Germinal center (tissue), 1 donor: ENCODE measurements around the gene LCN12.

ENCODE experiments used
- DNase-seq: peaks from one replicate; pipeline ENCODE4 v3.0.0; 2012; ENCODE audit warnings: mixed read lengths, low spot score

The LCN12 gene, protein sequence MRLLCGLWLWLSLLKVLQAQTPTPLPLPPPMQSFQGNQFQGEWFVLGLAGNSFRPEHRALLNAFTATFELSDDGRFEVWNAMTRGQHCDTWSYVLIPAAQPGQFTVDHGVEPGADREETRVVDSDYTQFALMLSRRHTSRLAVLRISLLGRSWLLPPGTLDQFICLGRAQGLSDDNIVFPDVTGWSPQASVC

DNA sequence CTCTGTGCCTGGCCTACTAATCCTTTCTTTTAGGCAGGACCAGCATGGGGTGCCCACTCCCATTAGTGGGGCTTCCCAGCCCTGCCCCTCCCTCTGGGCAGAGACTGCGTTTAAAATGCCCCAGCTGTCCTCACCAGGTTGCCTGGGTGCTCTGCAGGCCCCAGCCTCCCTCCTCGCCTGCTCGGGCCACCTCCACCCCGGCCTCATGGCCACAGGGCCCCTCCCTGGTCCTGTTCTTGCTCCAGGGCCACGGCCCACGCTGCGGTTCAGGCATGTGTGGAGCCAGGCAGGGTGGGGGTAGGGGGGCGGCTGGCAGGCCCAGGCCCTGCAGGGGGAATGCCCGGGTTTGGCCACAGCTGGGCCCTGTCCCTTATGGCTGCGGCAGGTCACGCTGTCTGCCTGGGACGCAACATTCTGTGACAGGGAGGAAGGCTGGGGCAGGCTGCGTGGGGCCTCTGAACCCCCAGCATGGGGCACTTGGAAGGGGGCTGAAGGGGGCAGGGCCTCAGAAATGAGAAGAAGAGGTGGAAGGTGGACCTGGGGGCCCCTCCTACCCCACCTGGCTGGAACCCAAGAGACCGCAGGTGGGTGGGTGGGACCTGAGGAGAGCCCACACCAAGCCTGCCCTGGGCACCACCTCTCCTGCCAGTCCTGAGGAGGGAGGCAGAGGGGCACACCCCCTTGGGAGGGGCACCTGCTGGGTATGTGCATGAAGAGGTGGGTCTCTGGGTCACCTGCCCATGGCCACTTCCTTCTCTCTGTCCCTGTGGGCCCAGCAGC, at the start of gene LCN12:
Gene LCN12, plus strand, starts transcription at position 733 of the 780 bp plus-strand sequence. CDS start 55 bp downstream, outside the sequence.
- no peak for DNase-seq

DNA sequence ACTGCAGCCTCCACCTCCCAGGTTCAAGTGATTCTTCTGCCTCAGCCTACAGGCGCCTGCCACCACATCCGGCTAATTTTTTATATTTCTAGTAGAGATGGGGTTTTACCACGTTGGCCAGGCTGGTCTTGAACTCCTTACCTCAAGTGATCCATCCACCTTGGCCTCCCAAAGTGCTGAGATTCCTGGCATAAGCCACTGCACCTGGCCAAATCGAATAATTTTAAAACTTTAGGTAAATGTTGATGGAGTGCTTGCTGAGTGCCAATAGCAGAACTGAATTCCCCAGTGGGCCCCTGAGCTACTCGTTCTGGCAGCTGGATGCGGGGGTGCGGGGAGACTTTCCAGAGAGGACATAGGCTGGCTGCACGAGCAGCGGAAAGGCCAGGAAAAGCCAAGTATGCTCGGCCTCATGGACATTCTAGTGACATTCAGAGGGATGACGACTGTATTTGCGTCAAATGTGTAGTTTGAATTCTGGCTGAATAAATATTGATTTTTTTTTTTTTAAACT, 49.0 kb upstream of the LCN12 start:
- DNase-seq, result no peak

DNA sequence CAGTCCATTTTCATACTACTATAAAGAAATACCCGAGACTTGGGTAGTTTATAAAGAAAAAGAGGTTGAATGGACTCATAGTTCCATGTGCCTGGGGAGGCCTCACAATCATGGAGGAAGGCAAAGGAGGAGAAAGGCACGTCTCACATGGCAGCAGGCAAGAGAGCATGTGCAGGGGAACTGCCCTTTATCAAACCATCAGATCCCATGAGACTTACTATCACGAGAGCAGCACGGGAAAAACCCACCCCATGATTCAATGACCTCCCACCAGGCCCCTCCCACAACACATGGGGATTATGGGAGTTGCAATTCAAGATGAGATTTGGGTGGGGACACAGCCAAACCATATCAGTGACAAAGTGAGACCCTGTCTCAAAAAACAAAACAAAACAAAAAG, 45.8 kb upstream of the LCN12 start:
- no peak for DNase-seq

DNA sequence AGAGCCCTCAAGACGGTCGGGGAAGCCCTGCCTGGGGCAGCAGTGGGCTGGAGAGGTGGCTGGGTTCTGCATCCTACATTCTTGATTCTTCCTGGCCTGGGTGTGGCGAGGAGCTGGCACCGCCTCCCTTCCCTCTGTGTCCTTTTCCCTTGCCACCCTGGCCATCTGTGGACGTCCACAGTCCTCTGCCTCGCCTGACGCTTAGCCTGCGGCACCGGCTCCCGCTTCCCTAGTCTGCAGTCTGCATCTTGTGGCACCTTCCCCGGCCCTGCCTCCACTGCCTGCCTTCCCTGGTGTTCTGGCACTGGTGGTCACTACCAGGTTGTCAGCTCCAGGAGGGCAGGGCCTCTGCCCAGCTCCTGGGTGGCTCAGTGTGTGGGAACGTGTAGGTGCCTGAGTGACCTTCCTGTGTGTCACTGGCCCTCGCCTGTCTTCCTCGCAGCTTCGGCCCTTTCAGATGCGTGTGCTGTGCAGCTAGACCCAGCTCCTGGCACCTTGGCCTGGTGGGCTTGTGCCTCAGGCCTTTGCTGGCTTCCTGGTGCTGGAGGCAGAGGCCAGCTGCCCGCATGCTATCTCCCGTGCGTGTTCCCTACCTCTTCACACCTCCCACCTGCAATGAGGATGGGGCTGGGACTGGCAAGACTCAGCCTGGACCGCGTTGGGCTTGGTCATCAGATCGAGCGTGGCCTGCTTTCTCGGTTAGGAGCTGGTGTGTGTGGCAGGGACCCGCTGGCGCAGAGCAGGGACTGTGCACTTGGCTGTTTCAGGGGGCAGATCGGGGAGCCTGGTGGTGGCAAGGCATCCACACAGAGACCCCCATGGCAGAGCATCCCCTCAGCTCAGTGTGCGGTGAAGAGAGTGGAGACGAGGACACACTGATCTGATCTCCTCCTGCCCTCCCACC, 44.8 kb upstream of the LCN12 start:
- DNase-seq, result no peak

DNA sequence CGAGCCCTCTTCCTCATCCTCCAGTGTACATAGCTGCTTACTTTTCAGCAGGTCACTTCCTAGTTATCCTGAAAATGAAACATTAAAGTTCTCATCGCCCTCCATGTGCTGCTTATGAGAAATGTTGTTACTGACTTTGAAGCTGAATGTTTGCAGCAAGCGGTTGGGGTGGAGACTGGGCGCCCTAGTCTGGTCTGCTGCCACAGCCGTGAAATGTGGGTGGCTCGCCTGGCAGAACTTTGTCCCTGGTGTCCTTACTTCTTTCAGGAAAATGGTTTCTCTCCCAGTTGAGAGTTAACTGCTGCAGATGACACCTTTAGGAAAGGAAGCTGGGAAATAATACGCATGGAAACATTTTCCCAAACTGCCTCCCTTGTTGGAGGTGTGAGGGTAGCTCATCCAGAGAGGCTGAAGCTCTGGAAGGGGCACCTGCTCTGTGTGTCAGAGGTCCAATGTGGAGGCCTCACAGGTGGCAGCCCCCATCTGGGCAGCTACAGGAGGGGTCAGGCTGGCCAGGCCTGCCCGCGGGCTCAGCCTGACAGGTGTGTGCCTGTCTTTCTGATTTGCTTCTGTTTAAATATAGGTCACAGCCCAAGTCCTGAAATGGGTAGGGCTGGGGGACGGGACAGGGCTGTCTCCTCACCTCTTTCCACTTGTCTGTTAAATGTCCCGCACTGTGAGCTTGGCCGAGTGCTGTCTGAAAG, 41.7 kb upstream of the LCN12 start:
- DNase-seq, result no peak

DNA sequence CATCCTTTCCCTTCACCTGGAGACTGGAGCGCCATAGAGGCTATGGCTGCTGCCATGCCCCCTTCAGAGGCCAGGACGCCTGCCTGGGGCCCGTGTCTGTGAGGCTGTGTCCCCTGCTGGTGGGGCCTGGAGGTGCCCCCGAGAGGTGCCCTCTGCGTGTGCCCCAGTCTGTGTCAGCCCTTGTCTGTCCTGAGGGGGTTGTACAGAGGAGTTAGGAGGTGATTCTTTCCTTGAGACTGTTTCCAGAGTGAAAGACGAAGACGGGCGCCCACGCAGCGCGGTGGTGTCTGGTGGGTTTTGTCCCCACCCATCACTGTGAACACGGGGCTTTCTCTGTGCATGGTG, 41.2 kb upstream of the LCN12 start:
- DNase-seq, result no peak

DNA sequence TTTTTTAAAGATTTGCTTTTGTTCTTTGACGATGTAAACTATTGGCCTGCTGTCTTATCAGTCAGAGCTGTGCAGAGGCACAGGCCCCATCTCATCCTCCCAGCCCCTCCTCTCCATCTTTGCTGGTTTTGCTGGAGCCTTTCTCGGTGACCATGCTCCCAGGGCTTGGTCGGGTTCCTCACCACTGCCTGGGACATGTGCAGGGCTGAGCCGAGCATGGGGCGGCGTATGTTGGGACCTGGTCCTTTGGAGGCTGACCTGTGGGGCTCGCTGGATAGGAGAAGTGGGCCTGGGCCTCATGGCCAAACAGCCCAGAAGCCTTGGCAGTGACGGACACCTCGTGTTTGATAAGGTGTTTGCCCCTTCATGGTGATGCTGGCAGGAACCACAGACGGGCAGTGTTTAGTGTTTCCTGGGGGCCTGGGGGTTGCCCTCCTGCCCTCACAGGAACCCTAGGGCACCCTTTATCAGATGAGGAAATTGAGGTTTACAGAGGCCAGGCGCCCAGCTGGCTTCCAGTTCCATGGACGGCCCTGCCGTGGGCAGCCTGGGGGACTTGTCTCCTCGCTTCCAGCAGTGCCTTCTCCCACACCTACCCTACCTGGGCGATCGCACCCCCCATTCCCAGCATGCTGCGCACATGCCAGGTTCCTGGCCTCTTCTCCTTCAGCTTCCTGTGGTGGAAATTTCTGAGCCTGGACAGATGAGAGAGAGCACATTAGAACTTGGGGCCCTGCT, 38.2 kb upstream of the LCN12 start:
- no peak for DNase-seq

DNA sequence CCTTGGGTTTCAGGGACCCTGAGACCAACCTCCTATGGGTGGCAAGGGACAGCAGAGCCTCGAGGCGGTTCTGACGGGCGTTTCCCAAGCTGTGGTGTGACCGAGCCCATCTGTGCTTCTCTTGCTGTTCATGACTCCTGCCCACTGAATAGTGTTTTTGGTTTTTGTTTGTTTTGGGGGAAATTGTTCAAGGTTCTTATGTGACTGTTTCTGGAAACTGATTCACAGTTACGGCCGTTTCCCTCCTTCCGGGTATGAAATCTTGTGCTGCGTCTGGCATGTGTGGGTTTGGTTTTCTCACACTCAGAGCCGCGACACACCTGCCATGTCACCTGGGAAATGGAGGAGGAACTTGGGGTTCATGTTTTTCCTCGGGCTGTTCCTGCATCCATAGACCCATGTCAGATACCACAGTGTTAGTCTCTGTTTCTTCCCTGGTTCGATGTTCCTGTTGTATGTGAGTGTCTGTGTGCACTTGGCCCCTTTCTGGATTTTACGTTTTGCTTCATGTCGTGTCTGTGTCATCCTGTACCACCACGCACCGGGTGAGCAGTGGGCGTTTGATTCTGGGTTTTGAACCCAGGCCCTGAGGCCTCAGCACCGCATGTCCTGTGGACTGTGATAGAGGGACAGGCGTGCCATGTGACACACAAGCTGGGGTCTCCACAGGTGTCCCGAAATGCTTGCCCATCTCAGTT, 36.3 kb upstream of the LCN12 start:
- DNase-seq, result no peak

DNA sequence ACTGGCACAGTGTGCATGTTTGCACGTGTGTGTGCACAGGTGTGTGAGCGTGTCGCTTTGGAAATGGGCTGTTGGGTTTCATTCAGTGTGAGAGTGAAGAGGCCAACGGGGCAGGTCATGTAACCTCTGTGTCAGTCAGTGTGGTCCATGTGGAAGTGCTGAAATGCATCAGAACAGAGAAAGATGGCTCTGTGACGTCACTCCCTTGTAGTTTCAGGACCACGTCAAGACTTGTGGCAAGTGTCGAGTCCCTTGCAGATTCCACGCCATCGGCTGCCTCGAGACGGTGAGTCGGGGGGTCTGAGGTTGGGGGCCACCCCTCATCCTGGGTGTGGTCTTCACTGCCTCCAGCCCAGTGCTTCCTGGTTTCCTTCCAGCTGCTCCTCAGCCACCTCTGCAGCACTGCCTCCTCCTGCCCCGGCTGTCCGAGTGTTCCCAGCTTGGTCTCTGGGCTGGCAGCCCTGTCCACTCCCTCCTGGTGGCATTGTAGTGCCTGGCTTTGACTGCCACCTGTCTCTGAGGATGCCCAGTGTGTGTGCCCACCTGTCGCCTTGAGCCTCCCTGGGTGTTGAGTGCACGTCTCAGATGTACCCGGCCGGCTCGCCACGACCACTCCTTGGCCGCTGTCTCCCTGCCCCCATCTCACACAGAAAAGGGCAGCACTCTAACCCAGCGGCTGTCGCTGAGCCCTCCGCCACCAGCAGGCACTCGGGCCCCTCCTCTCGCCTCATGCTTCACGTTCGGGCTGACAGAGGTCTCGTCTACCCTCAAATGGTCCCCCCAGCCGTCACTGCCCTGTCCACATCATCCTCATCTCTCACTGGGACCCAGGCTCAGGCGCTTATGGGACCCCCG, 35.5 kb upstream of the LCN12 start:
- no peak for DNase-seq

DNA sequence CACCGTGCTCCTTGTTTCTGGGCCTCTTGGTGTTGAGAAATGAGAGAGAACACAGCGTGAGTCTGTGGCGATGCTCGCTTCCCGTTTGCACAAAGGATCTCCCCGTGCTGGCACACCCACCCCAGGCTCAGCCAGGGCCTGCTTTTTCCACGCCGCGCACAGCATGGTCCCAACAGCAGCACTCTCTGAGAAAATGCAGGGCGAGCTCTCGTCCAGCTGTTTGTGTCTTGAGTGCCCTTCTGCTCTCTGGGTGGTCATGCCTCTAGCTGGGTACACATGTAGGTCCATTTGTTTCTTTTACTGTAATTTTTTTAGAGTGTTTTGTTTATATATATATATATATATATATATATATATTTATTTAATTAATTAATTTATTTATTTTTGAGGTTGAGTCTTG, 34.2 kb upstream of the LCN12 start:
- DNase-seq, result no peak

DNA sequence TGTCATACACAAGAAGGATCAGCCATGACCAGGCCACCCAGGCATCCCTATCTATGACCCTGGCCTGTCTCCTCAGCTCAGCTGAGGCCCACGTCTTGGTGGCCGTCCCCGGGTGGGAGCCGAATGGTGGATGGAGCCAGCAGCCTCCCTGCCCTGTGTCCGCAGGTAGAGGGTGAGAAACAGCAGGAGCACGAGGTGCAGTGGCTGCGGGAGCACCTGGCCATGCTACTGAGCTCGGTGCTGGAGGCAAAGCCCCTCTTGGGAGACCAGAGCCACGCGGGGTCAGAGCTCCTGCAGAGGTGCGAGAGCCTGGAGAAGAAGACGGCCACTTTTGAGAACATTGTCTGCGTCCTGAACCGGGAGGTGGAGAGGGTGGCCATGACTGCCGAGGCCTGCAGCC, 32.0 kb upstream of the LCN12 start:
- no peak for DNase-seq

DNA sequence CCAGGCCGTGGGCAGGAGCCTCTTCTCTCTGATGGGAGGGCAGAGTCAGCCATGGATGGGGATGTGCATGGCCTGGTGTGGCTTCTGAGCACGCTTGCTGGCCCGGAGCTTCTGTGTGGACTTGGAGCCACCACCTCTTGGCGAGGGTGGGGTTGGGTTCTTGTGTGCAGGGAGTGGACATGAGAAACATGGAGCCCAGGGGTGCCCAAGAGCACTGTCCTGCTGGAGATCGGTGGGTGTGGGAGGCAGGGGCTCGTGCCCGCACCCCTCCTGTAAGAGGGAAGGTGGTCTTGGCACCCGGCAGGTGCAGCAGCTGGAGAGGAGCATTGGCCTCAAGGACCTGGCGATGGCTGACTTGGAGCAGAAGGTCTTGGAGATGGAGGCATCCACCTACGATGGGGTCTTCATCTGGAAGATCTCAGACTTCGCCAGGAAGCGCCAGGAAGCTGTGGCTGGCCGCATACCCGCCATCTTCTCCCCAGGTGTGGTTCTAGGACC, 31.3 kb upstream of the LCN12 start:
- DNase-seq, result no peak

DNA sequence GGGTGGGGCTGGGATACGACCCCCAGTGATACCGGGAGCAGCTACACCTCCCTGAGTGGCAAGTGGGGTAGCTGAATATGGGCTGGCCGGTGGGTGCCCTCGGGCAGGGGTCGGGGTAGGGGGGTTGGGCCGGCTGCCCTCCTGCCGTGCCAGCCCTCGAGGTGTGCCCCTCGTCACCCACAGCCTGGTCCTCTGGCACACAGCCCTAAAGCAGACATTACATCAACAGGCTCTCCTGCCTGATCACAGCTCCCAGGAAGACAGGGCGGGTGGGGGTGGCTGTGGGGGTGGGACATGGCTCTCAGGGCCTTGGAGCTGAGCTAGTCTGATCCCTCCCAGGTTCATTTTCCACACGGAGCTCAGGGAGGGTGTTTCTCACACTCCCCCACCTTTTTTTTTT, 30.8 kb upstream of the LCN12 start:
- no peak for DNase-seq

DNA sequence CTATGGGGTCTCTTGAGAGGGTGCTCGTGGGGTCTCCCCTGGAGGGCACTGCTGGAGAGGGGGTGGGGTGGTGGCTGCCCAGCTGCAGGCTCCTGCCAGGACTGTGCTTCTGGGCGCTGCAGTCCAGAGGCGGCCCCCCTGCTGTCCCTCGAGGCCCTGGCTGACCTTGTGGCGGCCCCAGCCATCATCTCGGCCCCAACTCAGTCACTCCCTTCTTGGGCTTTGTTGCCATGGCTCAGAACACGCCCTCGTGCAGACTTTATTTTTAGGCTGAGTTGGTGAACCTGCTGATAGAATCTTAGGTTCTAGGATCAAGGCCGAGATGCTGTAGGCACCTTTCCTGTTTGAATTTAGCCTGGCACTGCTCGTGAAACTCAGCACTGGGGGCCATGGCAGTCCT, 30.4 kb upstream of the LCN12 start:
- DNase-seq, result no peak

DNA sequence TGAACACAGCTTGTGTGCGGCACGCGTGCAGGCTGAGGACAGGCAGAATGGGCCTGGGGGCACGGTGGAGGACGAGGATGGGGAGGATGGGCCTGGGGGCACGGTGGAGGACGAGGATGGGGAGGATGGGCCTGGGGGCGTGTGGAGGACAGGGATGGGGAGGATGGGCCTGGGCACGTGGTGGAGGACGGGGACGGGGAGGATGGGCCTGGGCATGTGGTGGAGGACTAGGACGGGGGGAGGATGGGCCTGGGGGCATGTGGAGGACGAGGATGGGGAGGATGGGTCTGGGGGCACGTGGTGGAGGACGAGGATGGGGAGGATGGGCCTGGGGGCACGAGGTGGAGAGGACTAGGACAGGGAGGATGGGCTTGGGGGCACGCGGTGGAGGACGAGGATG, 29.5 kb upstream of the LCN12 start:
- no peak for DNase-seq

DNA sequence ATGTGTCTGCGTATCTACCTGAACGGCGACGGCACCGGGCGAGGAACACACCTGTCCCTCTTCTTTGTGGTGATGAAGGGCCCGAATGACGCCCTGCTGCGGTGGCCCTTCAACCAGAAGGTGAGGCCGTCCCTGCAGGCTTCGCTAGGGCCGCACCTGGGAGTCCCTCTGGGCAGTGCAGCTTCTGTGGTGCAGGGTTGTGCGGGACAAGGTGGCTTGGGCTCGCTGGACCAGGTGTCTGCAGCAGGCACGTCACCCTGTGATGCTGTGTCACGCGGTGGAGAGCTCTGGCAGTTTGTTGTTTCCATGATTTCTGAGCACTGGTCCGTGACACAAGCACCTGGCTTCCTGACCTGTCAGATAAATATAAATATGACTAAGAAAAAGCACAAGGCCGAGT, 28.2 kb upstream of the LCN12 start:
- DNase-seq, result no peak

DNA sequence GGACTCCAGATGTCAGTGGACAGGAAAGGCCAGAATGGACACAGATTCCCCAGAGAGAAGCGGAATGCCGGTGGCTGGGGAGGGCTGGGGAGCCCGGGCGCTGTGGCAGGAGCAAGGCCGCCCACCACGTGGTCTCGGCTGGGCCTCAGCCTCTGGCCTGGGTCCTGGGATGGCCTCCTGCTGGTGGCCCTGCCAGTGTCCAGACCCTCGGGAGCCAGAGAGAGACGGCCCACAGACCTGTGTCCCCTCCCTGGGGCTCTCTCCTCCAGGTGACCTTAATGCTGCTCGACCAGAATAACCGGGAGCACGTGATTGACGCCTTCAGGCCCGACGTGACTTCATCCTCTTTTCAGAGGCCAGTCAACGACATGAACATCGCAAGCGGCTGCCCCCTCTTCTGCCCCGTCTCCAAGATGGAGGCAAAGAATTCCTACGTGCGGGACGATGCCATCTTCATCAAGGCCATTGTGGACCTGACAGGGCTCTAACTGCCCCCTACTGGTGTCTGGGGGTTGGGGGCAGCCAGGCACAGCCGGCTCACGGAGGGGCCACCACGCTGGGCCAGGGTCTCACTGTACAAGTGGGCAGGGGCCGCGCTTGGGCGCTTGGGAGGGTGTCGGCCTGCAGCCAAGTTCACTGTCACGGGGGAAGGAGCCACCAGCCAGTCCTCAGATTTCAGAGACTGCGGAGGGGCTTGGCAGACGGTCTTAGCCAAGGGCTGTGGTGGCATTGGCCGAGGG, 26.5 kb upstream of the LCN12 start:
- no peak for DNase-seq

DNA sequence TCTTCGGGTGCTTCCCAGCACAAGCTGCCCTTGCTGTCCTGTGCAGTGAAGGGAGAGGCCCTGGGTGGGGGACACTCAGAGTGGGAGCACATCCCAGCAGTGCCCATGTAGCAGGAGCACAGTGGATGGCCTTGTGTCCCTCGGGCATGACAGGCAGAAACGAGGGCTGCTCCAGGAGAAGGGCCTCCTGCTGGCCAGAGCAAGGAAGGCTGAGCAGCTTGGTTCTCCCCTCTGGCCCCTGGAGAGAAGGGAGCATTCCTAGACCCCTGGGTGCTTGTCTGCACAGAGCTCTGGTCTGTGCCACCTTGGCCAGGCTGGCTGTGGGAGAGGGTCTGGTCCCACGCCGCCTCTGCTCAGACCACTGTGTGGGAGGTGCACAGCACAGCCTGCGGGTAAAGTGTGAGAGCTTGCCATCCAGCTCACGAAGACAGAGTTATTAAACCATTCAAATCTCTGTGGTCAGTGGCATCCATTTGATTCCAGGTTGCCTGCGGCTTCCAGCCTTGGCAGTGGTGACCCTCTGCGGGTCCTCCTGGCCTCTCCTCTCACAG, 25.8 kb upstream of the LCN12 start:
- DNase-seq, result no peak

DNA sequence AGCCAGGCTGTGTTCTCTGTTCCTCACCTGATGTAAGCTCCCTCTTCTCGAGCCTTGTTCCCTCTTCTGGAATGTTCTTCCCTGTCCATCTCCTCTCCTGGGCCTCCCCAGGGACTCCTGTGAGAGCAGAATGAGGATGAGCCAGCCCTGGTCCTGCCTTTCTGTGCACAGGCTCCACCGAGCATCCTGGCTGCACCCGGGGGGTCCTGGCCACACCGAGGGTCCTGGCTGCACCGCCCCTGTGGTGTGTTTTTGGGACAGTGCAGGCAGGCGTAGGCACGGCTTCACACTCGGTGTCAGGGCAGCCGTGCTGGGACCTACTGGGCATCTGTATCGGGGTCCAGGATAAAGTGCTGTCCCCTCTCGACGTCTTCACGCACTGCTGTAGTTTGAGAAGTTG, 25.3 kb upstream of the LCN12 start:
- DNase-seq, result no peak
